K562 (cell line): ENCODE data around the gene RNF224. TPM values are rescaled to one million over a fixed set of nuclear protein-coding genes. Genes with fewer than 3 reads are reported as not detected.

Experiments
- JUN ChIP-seq, 2 experiments: sonication (generic) in 1 of 2; formaldehyde crosslinking in 1 of 2; IDR thresholded peaks; 2 replicates each; pipeline versions ENCODE4 v1.6.1 to v1.8.0; 2012 to 2022; ENCODE audit warnings: borderline replicate concordance in 2 of 2, mild to moderate bottlenecking in 2 of 2, improper control_type of control experiment in 1 of 2, low read depth in 1 of 2, low read length in 1 of 2, missing genetic modification reagents in 1 of 2
- MAFK ChIP-seq: IDR thresholded peaks from 2 replicates; pipeline ENCODE4 v1.6.1; 2011; ENCODE audit warnings: low read length, improper control_type of control experiment
- MTF1 ChIP-seq: fragments of 250-450 bp; sonication (Bioruptor Pico); IDR thresholded peaks from 2 replicates; pipeline ENCODE4 v1.9.0; 2021; ENCODE audit warnings: moderate library complexity, mild to moderate bottlenecking, inconsistent platforms, borderline replicate concordance
- POLR2B ChIP-seq: fragments of 450-650 bp; IDR thresholded peaks from 2 replicates; pipeline ENCODE4 v1.6.1; 2018; ENCODE audit warnings: low read depth; ENCODE audit not compliant: partially characterized antibody
- PYGO2 ChIP-seq: fragments of 450-650 bp; IDR thresholded peaks from 2 replicates; pipeline ENCODE4 v1.6.1; 2016; ENCODE audit warnings: mild to moderate bottlenecking, missing genetic modification characterization, moderate library complexity, missing compliant biosample characterization
- RUNX1 ChIP-seq: sonication (generic); IDR thresholded peaks from 2 replicates; pipeline ENCODE4 v1.6.1; 2016; ENCODE audit warnings: antibody characterized with exemption, low read depth
- SIN3B ChIP-seq: fragments of 450-650 bp; IDR thresholded peaks from 2 replicates; pipeline ENCODE4 v1.6.1; 2017; ENCODE audit warnings: low read depth, mild to moderate bottlenecking, moderate library complexity
- SMAD2 ChIP-seq: fragments of 150-350 bp; IDR thresholded peaks from 2 replicates; pipeline ENCODE4 v1.6.1; 2014; ENCODE audit warnings: low read depth, mild to moderate bottlenecking, low read length
- THAP12 ChIP-seq: fragments of 250-450 bp; sonication (Bioruptor Pico); IDR thresholded peaks from 2 replicates; pipeline ENCODE4 v1.9.0; 2021; ENCODE audit warnings: mild to moderate bottlenecking, inconsistent platforms
- THRAP3 ChIP-seq: fragments of 450-650 bp; IDR thresholded peaks from 2 replicates; pipeline ENCODE4 v1.6.1; 2016; ENCODE audit warnings: mild to moderate bottlenecking, inconsistent platforms, borderline replicate concordance
- THRB ChIP-seq: fragments of 450-650 bp; formaldehyde crosslinking; conservative IDR thresholded peaks from 2 replicates; pipeline ENCODE4 v1.4.0; 2022; ENCODE audit warnings: mild to moderate bottlenecking, missing genetic modification characterization
- ZFP1 ChIP-seq: fragments of 450-650 bp; formaldehyde crosslinking; IDR thresholded peaks from 2 replicates; pipeline ENCODE4 v1.4.0; 2020; ENCODE audit warnings: mild to moderate bottlenecking, mixed read lengths
- ZHX1 ChIP-seq: fragments of 150-350 bp; conservative IDR thresholded peaks from 2 replicates; pipeline ENCODE4 v1.6.1; 2014; ENCODE audit warnings: low read length
- ZNF124 ChIP-seq: sonication (generic); formaldehyde crosslinking; IDR thresholded peaks from 2 replicates; pipeline ENCODE4 v1.8.1; 2022; ENCODE audit warnings: missing genetic modification reagents
- ZNF561 ChIP-seq: fragments of 450-650 bp; formaldehyde crosslinking; conservative IDR thresholded peaks from 2 replicates; pipeline ENCODE4 v1.4.0; 2020; ENCODE audit warnings: mild to moderate bottlenecking, moderate library complexity
- polyA plus RNA-seq, 8 experiments: library from polyadenylated mRNA; depleted of rRNA in 4 of 8; stranded (reverse) in 5 of 8; unstranded in 3 of 8; fragments of >200 nt; fragmentation: Nextera tagmentation in 2 of 8; fragmentation: Illumina TruSeq in 1 of 8; extraction: Ambion mirVana in 2 of 8; extraction: Trizol in 1 of 8; gene quantifications; 2 replicates each; pipeline versions ENCODE4 v1.2.1 to v1.2.3, GENCODE V29; 2011 to 2014; ENCODE audit warnings: inconsistent platforms in 1 of 8, missing spikeins in 1 of 8
- total RNA-seq, 7 experiments: library from RNA; depleted of rRNA in 6 of 7; stranded (reverse); fragments of >200 nt in 6 of 7; fragmentation: Illumina TruSeq in 2 of 7; extraction: Trizol in 2 of 7; gene quantifications; 2 replicates each; pipeline versions ENCODE4 v1.2.1 to v1.2.3, GENCODE V29; 2011 to 2021; ENCODE audit warnings: low replicate concordance in 1 of 7
- TF ChIP-seq, protein P1 (sequence below): fragments of 250-450 bp; sonication (Bioruptor Pico); IDR thresholded peaks from 2 replicates; pipeline ENCODE4 v1.4.0; 2020; ENCODE audit warnings: mild to moderate bottlenecking
- TF ChIP-seq, protein P2 (sequence below): sonication (generic); formaldehyde crosslinking; IDR thresholded peaks from 2 replicates; pipeline ENCODE4 v1.8.0; 2022; ENCODE audit warnings: missing genetic modification reagents, mild to moderate bottlenecking, moderate library complexity, borderline replicate concordance

Gene RNF224
- total and polyA plus RNA-seq, 9 of the 15 experiments (the other 6 are each of a cell fraction or from before 2014, with no cell fraction given), result not detected

- TF ChIP-seq THRB (CRISPR knock-in tag) (peak; percentile 96), ZFP1 (CRISPR knock-in tag) (0 out of 2 replicates have a peak, but pooled peaks have one; percentile 14), ZHX1 (no peak), MAFK (no peak), ZNF124 (CRISPR knock-in tag) (0 out of 2 replicates have a peak, but pooled peaks have one; percentile 17), SIN3B (no peak), THRAP3 (peak; percentile 16; the same call in 1 of the 2 replicates), MTF1 (no peak), JUN (IDR thresholded peaks at IDR 0.05; ENCODE audit: borderline replicate concordance, low read depth, low read length) (no peak), JUN (CRISPR knock-in tag; IDR thresholded peaks at IDR 0.05; ENCODE audit: borderline replicate concordance) (0 out of 2 replicates have a peak, but pooled peaks have one; percentile 53), PYGO2 (tag) (no peak), RUNX1 (peak; percentile 18; the same call in 1 of the 2 replicates), ZNF561 (CRISPR knock-in tag) (0 out of 2 replicates have a peak, but pooled peaks have one; percentile 10), SMAD2 (no peak), POLR2B (peak; percentile 81), THAP12 (CRISPR knock-in tag) (no peak)
- TF ChIP-seq, protein P1, sequence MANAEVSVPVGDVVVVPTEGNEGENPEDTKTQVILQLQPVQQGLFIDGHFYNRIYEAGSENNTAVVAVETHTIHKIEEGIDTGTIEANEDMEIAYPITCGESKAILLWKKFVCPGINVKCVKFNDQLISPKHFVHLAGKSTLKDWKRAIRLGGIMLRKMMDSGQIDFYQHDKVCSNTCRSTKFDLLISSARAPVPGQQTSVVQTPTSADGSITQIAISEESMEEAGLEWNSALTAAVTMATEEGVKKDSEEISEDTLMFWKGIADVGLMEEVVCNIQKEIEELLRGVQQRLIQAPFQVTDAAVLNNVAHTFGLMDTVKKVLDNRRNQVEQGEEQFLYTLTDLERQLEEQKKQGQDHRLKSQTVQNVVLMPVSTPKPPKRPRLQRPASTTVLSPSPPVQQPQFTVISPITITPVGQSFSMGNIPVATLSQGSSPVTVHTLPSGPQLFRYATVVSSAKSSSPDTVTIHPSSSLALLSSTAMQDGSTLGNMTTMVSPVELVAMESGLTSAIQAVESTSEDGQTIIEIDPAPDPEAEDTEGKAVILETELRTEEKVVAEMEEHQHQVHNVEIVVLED, result no peak
- TF ChIP-seq, protein P2, sequence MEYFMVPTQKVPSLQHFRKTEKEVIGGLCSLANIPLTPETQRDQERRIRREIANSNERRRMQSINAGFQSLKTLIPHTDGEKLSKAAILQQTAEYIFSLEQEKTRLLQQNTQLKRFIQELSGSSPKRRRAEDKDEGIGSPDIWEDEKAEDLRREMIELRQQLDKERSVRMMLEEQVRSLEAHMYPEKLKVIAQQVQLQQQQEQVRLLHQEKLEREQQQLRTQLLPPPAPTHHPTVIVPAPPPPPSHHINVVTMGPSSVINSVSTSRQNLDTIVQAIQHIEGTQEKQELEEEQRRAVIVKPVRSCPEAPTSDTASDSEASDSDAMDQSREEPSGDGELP (CRISPR knock-in tag), result peak; percentile 35; the same call in 1 of the 2 replicates
These were observed 16.6 kb downstream of the RNF224 start (continued) for GRCh38 chr9:137243626-137244485.
